ENCODE data around the gene NF2.

NF2 gene

DNA sequence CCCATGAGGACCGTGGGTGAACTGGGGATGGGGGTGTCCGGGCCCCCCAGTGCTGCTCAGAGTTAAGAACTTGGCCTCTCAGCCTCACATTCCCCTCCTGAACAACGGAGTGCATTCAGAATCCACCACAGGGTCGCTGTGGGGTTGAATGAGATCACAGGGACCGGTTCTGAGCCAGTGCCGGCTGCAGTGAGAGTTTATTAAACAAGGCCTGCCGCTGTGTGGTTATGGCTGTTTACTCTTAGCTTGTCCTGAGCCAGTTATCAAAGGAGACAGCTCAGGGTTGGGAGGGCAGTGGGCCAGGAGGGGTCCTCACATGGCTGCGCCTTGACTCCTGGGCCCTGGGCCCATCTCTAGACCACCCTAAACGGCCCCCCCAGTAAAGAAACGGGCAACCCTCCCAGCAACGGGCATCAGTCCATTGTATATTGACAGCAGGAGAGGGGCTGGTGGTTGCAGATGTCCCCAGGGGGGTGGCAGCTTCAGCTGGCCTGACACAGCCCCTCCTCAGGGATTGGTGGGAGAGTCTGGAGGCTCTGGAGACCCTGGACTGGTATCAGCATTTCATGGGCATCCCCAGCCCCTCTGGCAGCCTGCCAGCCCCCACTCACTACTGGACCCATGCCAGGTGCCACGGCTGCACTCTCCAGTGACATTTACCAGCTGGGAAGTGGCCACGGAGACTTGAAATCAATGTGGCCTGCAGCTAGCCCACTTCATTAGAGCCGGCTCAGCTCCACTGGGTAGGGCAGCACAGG lies 101.3 kb downstream of the NF2 start:
- DNase-seq = no peak

DNA sequence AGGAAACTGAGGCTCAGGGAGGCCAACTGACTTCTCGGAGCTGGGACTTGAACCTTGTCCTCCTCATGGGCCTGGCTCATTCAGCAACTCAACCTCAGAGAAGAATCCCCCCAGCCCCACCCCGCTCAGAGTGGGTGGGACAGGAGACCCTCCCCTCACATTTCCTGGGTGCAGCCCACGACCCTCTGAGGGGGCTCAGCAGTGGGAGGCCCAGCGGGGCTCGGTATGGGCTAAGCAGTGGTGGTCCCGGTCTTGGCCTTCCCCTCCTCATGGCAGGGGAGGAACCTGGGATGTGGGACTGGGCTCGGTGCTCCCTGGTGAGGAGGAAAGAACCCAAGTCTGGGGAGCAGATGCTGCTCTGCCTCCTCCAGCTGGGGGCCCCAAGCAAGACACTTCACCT lies 102.2 kb downstream of the NF2 start:
- no peak for DNase-seq

DNA sequence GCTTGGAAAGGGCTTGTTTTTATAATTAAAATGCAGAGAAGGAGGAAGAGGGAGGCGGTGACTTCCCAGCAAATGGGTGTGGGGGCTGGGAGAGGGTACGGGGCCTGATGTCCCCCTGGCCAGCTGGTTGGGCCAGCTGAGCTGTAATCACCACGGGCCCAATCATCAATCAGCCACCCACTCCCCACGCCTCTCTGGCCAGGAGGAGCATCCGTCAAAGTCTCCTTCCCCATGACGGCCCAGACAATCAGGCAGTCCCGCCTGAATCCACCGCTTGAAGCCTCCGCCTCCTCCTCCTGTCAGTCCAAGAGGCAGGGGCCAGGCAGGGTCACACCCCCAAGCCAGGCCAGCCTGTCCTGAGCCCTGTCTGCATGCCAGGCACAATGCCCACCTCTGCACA lies 103.1 kb downstream of the NF2 start:
- DNase-seq = no peak

DNA sequence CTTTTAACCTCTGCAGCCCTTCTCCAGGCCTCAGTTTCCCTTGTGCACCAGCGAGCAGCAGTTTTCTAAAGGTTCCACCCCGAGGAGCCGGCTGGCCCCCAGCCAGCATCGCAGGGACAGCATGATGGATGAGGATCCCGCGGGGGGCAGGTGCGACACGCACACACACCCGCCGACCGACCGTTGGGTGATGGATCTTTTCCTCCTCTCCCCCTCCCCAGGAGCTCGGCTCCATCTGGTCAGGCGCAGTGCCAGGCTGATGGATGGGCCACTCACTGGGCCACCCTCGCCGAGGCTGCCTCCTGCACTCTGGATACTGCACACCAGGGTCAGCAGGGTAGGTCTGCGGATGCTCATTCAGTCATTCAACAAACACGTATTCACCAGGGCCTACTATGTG lies 103.6 kb downstream of the NF2 start:
- no peak for DNase-seq

DNA sequence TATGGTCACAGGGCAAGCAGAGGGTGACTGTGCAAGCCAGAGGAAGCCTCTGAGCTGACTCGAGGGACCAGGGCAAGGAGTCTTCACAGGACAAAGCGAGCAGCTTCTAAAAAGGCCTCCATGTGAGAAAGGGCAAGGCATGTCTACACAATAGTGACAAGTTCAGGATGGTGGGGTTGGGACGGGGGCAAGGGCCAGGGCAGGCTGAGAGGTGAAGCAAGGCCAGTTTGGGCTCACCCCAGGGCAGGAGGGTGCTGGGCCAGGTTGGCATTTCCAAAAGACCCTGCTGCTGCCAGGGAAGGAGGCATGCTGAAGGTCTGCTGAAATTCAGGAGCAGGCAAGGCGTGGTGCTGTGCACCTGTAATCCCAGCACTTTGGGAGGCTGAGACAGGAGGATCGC lies 104.0 kb downstream of the NF2 start:
- DNase-seq = no peak

DNA sequence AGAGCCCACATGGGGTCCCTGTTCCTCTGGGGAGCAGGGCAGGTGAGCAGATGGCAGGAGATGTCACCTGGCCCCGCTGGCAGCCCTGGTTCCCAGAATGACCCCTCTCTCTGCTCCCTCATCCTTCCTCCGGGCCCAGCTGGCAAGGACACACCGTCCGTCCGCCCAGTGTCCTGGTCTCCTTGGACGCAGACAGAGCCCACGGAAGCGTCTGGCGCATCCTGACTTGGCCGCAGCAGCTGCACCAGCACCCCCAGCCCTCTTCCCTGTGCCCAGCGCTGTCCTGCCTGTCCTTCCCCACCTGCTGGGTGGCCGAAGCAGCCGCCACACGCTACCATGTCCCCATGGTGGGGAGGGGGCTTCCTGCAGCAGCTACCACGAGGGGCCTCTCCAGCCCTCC lies 106.8 kb downstream of the NF2 start:
- DNase-seq = no peak

DNA sequence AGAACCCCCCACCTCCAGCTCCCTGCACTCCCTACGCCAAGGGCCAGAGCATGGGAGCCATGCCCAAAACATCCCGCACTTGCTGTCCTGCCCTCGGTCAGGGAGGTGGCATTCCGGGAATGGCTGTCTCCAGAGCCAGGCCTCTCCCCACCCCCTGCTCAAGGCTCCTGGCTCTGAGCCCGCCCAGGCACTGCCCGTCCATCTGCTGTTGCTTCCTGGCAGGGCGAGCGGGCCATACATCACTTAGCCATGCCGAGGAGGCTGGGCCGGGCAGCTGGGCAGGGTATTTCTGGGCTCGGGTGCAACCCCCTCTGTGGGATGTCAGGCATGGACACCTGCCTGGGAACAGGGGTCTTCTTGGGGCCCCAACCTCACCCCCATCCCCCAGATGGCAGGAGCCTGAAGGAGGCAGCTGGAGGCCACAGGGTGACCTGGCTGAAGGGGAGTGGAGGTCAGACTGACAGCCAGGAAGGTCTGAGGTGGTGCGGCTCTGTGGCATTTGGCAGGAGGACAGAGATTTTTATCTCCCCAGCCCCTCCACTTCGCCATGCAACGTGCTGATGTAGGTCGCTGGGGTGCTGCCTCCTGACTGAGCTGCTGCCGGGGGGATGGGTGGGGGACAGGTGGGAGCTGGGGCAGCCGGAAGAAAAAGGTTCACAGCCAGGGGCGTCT lies 107.6 kb downstream of the NF2 start:
- no peak for DNase-seq

DNA sequence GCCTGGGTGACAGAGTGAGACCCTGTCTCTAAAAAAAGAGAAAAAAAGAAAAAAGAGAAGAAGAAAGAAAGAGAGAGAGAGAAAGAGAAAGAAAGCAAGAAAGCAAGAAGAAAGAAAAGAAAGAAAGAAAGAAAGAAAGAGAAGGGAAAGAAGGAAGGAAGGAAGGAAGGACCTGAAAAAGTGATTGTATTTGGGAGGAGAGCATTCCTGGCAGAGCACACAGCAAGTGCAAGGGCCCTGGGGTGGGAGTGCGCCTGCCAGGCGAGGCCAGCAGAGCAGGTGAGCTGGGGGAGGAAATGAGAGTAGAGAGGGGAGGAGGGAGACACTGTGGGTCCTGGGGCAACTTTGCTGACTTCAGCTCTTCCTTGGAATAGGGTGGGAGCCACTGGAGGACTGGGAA lies 108.7 kb downstream of the NF2 start:
- no peak for DNase-seq

DNA sequence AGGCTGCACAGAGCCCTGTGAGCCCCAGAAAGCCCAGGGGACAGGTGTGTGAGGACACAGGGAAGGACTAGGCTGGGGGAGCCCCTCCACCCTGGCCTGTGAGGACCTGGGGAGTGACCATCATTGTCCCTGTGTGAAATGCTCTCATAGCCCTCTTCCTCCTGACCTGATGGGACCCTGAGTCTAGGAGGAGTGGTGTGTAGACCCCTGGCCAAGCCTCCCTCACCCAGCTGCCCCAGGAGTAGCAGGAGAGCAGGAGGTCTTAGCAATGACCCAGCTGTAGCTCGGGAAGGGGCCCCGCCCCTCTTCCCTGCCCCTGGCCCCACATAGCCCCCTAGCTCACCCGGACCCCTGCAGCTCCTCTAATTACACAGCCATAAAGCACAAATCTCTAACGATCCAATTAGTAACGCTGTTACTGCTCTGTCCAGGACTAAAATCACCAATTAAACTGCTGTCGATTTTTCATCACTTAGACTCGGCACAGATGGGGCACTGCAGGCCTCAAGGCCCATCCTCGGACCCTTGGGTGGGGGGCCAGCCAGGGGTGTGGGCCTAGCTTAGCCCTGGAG lies 109.8 kb downstream of the NF2 start:
- no peak for DNase-seq

DNA sequence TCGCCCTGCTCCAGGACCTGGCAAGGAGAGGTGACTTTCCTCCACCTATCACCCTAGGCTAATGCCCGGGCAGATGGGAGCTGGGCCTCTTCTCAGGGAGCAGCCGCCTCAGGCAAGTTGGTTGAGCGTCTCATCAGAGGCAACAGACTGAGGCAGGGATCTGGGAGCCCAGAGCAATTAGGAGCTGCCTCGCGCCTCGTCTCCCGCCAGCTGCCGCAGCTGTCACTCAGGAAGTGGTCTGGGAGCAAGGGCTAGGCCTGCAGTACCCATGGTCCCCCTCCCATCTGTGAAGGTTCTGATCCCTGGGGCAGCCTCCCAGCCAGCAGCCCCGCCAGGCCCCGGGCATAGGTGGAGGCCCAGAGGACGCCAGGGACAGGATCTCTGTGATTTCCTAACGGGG lies 111.8 kb downstream of the NF2 start:
- DNase-seq = no peak

DNA sequence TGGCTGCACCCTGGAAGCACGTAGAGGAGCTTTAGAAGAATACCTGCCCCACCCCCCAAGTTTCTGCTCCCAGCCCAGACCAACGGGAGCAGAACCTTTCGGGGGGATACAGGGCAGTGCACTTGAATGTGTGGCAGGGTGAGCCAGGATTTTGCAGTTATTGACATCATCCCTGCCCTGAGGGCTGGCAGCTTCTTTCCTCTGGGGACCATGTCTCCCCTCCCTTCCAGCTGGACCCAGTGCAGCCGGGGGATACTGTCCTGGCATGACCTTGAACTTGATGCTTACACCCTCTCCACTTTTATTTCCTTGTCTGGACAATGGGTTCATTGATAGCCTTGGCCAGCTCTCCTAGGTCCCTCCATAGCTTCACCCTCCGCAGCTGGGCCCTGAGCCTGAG lies 112.3 kb downstream of the NF2 start:
- DNase-seq = no peak

DNA sequence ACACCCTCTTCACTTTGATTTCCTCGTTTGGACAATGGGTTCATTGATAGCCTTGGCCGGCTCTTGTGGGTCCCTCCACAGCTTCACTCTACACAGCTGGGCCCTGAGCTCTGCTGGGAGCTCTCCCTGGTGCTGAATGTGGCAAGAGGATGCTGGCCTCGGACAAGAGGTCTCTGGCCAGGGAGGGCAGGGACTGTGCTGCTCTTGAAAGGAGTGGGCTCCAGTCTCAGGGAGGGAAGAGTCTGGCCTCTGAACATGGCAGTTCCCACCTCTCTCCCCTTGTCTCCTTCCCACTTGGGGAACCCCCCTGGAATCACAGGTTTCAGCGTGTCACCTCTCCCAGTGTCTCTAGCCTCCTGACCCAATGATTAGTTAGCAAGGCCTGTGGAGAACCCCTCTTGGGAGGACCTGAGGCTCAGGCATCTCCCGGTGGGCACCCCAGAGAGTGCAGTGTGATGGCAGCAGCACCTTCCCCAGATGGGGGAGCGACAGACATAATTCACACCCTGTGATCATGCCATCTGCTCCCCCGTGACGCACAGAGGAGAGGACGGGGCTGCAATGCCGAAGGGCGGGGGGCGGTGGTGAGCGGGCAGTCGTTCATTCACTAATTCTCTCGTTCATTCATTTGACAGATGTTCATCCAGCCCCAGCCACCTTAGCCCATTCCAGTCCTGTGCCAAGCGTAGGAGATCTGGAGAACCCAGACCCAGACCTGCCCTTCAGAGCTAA lies 113.5 kb downstream of the NF2 start:
- DNase-seq = no peak

DNA sequence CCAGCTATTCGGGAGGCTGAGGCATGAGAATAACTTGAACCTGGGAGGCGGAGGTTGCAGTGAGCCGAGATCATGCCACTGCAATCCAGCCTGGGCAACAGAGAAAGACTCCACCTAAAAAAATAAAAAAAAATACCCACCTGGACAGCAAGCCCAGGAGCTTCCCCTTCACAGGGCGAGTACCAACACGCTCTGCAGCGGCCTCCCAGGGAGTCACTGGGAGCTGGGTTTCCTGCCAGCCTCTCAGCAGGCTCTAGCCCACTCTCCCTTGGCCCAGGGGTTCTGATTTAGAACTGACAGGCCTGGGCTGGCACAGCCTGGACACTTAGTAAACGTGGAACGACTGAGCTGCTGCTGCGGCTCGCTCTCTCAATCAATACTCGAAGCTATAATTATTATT lies 114.4 kb downstream of the NF2 start:
- no peak for DNase-seq

DNA sequence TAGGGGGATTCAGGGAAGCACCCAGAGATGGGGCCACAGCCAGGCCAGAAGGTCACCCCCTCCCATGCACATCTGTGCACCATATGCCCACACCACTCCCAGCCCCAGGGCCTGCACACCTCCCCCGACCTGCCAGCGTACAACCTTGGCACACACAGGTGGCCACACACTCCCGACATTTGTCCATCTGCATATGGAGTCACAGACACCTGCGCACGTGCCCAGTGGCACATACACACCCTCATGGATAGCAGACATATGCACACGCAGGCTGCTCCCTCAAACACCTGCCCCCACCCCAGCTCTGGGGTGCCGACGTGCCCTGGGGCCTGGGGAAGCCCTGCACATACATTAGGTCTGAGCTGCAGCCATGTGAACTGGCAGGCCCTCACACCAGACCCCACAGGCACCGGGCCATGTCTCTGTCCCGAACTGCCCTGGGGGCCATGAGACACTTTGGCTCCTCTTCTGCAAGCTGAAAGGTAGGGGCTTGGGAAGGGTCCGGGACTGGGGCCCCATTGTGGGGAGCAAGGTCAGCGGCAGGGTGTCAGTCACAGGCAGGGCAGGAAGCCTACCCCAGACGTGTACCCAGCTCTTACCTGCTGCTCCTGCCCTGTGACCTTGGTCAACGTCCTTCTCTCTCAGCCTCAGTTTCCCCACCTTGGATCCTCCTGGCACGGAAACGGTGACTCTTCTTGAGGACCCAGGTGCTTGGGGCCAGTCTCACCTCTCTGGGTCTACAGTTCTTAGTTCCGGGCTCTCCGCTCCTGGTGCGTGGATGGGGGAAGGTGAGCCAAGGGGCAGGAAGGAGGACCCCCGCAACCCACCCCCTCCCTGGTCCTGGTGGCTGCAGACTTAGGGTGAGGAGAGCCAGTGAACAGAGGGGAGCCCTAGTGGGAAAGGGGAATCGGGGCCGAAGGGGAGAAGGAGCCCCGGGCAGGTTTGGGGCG lies 115.8 kb downstream of the NF2 start:
- no peak for DNase-seq

DNA sequence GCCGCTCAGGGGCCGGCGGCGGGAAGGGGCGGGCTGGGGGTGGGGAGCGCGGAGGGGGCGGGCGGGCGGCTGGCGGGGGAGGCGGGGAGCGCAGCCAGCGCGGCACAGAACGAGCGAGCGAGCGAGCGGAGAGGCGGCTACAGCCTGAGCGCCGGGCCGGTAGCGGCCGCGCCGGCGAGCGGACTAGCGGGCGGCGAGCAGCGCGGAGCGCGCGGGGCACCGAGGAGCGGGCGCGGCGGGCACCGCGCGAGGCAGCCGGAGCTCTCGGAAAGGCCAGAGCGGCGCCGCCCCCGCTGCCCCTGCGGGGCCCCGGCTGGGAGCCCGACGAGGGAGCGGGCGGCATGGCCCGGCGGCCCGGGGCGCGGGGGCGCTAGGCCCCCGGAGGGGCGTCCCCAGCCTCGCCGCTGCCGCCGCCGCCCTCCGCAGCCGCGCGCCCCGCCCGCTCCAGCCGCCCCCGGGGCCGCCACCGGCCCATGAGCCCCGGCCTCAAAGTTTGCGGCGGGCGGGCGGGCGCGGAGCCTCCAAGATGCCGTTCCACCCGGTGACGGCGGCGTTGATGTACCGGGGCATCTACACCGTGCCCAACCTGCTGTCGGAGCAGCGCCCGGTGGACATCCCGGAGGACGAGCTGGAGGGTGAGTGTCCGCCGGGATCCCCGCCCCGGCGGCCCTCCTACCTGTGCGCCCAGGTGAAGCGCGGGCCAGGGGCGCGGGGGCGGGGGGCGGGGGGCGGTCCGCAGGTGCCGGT lies 116.6 kb downstream of the NF2 start, which contains the start of gene CABP7:
Gene CABP7, plus strand, starts transcription at position 105 of the 747 bp plus-strand sequence. Its CDS starts 422 bp downstream, at position 527.
- DNase-seq = no peak

DNA sequence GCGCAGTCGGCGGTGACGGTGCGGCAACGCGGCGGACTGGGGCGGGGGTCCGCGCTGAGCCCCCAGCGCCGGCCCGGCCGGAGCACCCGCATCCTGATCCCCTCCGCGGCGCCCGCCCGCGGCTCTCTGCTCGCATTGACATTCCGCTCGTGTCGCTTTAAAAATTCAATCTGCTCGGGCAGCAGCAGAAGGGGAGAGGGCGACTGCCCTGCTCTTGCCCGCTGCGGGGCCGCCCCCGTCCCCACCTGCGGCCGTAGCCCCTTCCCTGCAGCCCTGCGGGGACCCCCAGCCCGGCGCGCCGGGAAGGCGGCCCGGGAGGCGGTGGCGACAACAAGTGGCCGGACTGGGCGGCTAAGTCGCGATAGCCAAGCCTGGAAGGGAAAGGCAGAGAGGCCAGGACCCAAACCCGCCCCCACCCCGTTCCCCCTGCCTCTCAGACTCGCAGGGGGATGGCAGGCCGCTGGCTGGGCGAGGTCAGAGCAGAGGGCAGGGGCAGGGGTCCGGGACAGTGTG lies 117.4 kb downstream of the NF2 start:
- no peak for DNase-seq

DNA sequence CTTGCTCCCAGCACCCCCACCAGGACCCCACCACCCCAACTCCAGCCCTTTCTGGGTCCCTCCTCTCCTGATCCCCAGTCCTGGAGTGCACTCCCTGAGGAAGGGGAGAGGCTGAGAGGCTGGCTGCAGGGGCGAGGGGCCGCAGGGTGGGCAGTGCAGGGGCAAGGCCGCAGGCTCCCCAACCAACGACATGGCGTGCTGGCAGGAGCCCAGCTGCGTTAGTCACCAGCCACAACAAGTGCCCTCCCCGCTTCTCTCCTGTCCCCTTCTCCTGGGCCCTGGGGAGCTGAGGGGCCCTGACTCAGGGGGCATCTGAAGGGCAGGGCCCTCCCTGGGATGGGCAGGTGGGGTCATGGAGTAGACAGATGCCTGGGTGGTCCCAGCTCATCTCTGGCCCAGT lies 118.7 kb downstream of the NF2 start:
- DNase-seq = no peak

DNA sequence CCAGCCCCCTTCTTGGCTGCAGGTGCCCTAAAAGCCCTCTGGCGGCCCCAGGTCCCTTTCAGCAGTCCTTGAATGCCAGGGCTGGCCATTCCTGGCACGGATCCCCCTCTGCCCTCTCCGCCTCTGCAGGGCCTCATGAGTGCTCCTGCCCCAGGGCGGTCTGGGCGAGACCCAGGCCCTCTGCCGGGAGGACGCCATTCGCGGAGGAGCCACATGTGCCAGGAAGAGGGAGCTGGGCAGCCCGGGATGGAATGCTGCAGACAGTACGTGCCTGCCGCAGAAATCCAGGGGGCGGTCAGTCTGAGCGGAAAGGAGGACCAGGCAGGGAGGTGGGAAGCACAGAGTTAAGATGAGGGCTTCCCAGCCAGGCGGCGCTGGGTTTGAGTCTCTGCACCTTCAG lies 119.2 kb downstream of the NF2 start:
- no peak for DNase-seq

DNA sequence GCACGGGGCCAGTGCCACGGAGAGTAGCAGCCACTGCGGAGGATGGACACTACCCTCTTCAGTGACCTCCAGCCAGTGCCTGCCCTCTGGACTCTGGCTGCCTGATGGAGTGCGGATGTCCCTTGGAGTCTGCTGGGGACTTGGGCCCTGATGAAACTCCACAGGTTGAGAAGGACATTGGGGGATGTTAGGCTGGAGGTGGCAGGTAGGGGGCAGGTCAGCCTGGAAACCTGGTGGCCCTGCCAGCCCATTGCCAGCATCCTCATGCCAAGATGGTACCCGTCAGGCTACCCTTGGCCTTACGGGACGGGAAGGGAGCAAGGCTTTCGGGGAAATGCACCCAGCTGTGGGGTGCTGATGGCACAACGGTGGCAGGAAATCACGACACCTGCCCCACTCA lies 120.3 kb downstream of the NF2 start:
- no peak for DNase-seq

DNA sequence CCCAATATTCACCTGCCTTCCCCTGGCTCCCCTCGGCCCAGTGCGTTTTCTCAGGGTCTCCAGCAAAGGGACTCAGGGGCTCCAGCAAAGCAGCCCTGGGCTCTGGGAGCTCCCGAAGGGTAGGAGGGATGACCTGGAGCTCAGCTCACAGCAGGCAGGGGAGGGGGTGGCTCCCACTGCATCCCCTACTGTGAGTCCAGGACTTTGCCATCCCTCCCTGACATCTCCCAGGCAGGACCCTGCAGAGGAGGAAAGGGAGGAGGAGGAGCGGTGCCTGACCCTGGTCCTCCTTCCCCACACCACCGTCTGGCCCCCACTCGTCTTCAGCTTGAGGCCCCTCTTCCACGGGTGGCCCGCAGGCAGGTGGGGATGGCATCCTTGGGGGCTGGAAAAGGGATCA lies 121.4 kb downstream of the NF2 start:
- no peak for DNase-seq

DNA sequence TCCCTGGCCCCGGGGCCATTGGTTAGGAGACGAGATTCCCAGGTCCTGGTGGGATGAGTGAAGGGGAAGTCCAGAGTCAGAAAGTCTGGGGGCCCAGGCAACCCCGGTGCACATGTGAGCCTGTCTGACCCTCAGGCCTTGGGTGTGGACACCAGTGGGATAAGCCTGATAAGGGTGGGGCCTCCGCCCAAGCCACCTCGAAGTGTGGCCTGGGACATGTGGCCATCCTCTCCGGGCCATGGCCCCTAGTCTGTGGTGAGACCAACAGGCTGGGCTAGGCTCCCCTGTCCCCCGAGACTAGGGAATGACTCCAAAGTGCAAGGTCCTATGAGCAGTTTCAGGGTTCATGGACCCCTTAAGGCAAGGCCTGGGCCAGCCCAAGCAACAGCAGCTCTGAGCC lies 122.7 kb downstream of the NF2 start:
- DNase-seq = no peak

Data from stimulated activated CD4-positive, alpha-beta T cell treated with anti-CD3 and anti-CD28 coated beads, Interleukin-2, amount 100 ng/mL, for 48 hours (primary cell).